Measurements from ENCODE around the gene FLNC. TPM values are rescaled to one million over a fixed set of nuclear protein-coding genes. Genes with fewer than 3 reads are reported as not detected.

The FLNC gene
- total RNA-seq, 1 experiment from 2014 or later = 10.2 TPM

GRCh38 chr7:128796327-128796726 is 33.9 kb upstream of the FLNC start:
- H3K27ac ChIP-seq (ENCODE audit: low read length) = no peak overlapping the region
- H3K4me3 ChIP-seq (ENCODE audit: low read depth in 2 of 2, low read length in 2 of 2) = no peak overlapping the region
- H3K4me1 ChIP-seq (ENCODE audit: control insufficient read depth, insufficient read depth, low read length) = no peaks in the 10 kb centered on the region; the same call in 1 of the 2 replicates
- TF ChIP-seq TCF7L2 (IDR thresholded peaks at IDR 0.05; ENCODE audit: low read depth, low read length) (no peak), POLR2AphosphoS5 (IDR thresholded peaks at IDR 0.05; ENCODE audit: low read depth, low read length) (no peak), SIN3A (IDR thresholded peaks at IDR 0.05; ENCODE audit: borderline replicate concordance, insufficient read depth, low read depth, low read length) (no peak)
- TF ChIP-seq, protein P1, sequence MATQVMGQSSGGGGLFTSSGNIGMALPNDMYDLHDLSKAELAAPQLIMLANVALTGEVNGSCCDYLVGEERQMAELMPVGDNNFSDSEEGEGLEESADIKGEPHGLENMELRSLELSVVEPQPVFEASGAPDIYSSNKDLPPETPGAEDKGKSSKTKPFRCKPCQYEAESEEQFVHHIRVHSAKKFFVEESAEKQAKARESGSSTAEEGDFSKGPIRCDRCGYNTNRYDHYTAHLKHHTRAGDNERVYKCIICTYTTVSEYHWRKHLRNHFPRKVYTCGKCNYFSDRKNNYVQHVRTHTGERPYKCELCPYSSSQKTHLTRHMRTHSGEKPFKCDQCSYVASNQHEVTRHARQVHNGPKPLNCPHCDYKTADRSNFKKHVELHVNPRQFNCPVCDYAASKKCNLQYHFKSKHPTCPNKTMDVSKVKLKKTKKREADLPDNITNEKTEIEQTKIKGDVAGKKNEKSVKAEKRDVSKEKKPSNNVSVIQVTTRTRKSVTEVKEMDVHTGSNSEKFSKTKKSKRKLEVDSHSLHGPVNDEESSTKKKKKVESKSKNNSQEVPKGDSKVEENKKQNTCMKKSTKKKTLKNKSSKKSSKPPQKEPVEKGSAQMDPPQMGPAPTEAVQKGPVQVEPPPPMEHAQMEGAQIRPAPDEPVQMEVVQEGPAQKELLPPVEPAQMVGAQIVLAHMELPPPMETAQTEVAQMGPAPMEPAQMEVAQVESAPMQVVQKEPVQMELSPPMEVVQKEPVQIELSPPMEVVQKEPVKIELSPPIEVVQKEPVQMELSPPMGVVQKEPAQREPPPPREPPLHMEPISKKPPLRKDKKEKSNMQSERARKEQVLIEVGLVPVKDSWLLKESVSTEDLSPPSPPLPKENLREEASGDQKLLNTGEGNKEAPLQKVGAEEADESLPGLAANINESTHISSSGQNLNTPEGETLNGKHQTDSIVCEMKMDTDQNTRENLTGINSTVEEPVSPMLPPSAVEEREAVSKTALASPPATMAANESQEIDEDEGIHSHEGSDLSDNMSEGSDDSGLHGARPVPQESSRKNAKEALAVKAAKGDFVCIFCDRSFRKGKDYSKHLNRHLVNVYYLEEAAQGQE (IDR thresholded peaks at IDR 0.05; ENCODE audit: insufficient read depth in 1 of 2, low read depth in 2 of 2, low read length in 1 of 2) = no peak
- ChIA-PET POLR2A (no interaction called here), CTCF (no interaction called here)
- no peak for ATAC-seq
- DNase-seq (ENCODE audit: low read depth, low spot score) = no peak
- peaks cover 3% of the 10 kb centered on the region; the same call in 1 of the 2 replicates for H3K27me3 ChIP-seq (ENCODE audit: control insufficient read depth, insufficient read depth, low read length)
- in situ Hi-C loops (cut with HindIII; ENCODE audit: low pct_unique_long_range_greater_than_20kb, low sequenced_read_pairs) (no loop called here), intact Hi-C loops (cut with micrococcal nuclease; ENCODE audit: unreplicated experiment) (loop anchor here (5.0 kb wide), 1 partner anchor 71 kb away; a partner anchor contains a TSS)
- H3K36me3 ChIP-seq (ENCODE audit: control insufficient read depth, insufficient read depth, low read length) = no peaks in the 10 kb centered on the region; the same call in 1 of the 2 replicates
- no peaks in the 10 kb centered on the region for H3K9me3 ChIP-seq (ENCODE audit: control insufficient read depth, insufficient read depth, low read depth, low read length)
- BruUV-seq (replicated peaks) = no TSS peak

DNA sequence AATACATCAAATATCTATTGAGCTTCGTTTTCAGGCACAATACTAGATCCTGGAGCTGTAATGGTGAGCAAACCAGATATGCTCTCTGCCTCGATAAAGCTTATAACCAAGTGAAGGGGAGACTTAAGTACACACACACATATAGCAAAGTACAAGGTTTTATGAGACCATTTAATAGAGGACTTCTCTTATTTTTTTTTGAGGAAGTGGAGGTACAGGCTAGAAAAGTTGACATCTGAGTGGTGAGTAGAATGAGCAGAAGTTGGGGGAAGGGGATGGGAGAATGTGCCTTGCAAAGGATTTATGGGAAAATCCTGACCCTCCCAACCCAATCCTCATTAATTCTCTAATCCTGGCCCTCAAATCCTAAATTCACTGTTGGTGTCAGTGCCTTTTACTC is 30.8 kb upstream of the FLNC start:
- Histone ChIP-seq H3K4me1 (ENCODE audit: control insufficient read depth, insufficient read depth, low read length) (no peaks in the 10 kb centered on the region), H3K4me3 (ENCODE audit: low read depth in 2 of 2, low read length in 2 of 2) (no peak overlapping the region), H3K36me3 (ENCODE audit: control insufficient read depth, insufficient read depth, low read length) (no peaks in the 10 kb centered on the region), H3K27me3 (ENCODE audit: control insufficient read depth, insufficient read depth, low read length) (0 out of 2 replicates have a peak, but pooled peaks cover 2% of the 10 kb centered on the region), H3K27ac (ENCODE audit: low read length) (no peak overlapping the region), H3K9me3 (ENCODE audit: control insufficient read depth, insufficient read depth, low read depth, low read length) (no peaks in the 10 kb centered on the region)
- in situ Hi-C loops (cut with HindIII; ENCODE audit: low pct_unique_long_range_greater_than_20kb, low sequenced_read_pairs) = no loop called here
- DNase-seq (ENCODE audit: low read depth, low spot score) (no peak), ATAC-seq (no peak)
- POLR2A ChIA-PET = no interaction called here
- CTCF ChIA-PET = no interaction called here
- no TSS peak for BruUV-seq (replicated peaks)
- no peak for TF ChIP-seq POLR2AphosphoS5 (IDR thresholded peaks at IDR 0.05; ENCODE audit: low read depth, low read length)
- no peak for TF ChIP-seq SIN3A (IDR thresholded peaks at IDR 0.05; ENCODE audit: borderline replicate concordance, insufficient read depth, low read depth, low read length)
- TF ChIP-seq, protein P1 (IDR thresholded peaks at IDR 0.05; ENCODE audit: insufficient read depth in 1 of 2, low read depth in 2 of 2, low read length in 1 of 2) = no peak
- TF ChIP-seq TCF7L2 (IDR thresholded peaks at IDR 0.05; ENCODE audit: low read depth, low read length) = no peak
- TF ChIP-seq, protein P2, sequence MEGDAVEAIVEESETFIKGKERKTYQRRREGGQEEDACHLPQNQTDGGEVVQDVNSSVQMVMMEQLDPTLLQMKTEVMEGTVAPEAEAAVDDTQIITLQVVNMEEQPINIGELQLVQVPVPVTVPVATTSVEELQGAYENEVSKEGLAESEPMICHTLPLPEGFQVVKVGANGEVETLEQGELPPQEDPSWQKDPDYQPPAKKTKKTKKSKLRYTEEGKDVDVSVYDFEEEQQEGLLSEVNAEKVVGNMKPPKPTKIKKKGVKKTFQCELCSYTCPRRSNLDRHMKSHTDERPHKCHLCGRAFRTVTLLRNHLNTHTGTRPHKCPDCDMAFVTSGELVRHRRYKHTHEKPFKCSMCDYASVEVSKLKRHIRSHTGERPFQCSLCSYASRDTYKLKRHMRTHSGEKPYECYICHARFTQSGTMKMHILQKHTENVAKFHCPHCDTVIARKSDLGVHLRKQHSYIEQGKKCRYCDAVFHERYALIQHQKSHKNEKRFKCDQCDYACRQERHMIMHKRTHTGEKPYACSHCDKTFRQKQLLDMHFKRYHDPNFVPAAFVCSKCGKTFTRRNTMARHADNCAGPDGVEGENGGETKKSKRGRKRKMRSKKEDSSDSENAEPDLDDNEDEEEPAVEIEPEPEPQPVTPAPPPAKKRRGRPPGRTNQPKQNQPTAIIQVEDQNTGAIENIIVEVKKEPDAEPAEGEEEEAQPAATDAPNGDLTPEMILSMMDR (IDR thresholded peaks at IDR 0.05) = no peak
- intact Hi-C loops (cut with micrococcal nuclease; ENCODE audit: unreplicated experiment) = loop anchor here (5.0 kb wide), 1 partner anchor 68 kb away; a partner anchor contains a TSS
